NT2/D1 (cell line): ENCODE data around the gene FGFBP2.
"Not testable (repeated sequence)": the region's sequence is repeated elsewhere in the genome, so short reads cannot be mapped to it uniquely, and the experiment has no call there.

Experiments
- DNase-seq: peaks from one replicate; pipeline ENCODE4 v3.0.0-alpha.2; 2011; ENCODE audit warnings: low read depth, low spot score
- H3K27me3 ChIP-seq: 2 replicates; pipeline ENCODE4 v1.6.0; 2011; ENCODE audit warnings: mild to moderate bottlenecking; ENCODE audit not compliant: insufficient read length, insufficient read depth
- H3K36me3 ChIP-seq: 2 replicates; pipeline ENCODE4 v1.6.1; 2011; ENCODE audit warnings: mild to moderate bottlenecking, low read length, mixed read lengths; ENCODE audit not compliant: insufficient read depth, insufficient read length
- H3K4me1 ChIP-seq: 2 replicates; pipeline ENCODE4 v1.5.1; 2011; ENCODE audit not compliant: insufficient read depth, insufficient read length
- H3K4me3 ChIP-seq: 2 replicates; pipeline ENCODE4 v1.5.1; 2011; ENCODE audit warnings: low read depth; ENCODE audit not compliant: insufficient read length
- H3K9ac ChIP-seq: 2 replicates; pipeline ENCODE4 v1.6.0; 2011; ENCODE audit warnings: low read depth; ENCODE audit not compliant: insufficient read length
- H3K9me3 ChIP-seq: 2 replicates; pipeline ENCODE4 v1.5.1; 2011; ENCODE audit warnings: mild to moderate bottlenecking, low read length; ENCODE audit not compliant: insufficient read depth
- SUZ12 ChIP-seq: IDR thresholded peaks from 2 replicates; pipeline ENCODE4 v1.6.1; 2011; ENCODE audit not compliant: insufficient read length, insufficient read depth; ENCODE audit errors: extremely low read depth
- YY1 ChIP-seq: IDR thresholded peaks from 2 replicates; pipeline ENCODE4 v1.6.1; 2011; ENCODE audit not compliant: insufficient read length, insufficient read depth
- ZNF274 ChIP-seq: IDR thresholded peaks from 2 replicates; pipeline ENCODE4 v1.6.1; 2011; ENCODE audit warnings: mild to moderate bottlenecking, low read depth, low read length

The FGFBP2 gene

DNA sequence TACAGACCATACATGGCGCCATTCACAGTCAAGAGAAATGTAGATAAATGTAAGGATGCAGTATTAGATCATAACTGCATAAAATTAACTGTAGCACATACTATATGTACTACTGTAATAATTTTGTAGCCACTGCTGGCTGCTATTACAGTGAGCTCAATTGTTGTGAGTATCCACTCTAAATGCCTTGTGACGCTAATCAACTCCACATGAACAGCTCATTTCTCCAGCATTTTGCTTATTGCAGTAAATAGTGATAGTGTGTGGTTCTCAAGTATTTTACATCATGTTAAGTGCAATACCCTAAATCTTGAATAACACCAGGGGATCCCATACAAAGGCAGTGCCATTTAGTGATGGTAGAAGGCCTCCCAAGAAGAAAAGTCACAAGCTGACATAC is 45.7 kb downstream of the FGFBP2 start:
- H3K36me3 ChIP-seq, result no peaks in the 10 kb centered on the region
- no peak for TF ChIP-seq ZNF274
- TF ChIP-seq YY1, result no peak
- no peak for TF ChIP-seq SUZ12
- no peak for DNase-seq
- no peaks in the 10 kb centered on the region for H3K4me1 ChIP-seq
- H3K27me3 ChIP-seq, result no peaks in the 10 kb centered on the region
- no peaks in the 10 kb centered on the region for H3K9me3 ChIP-seq
- H3K9ac ChIP-seq, result no peak overlapping the region
- no peak overlapping the region for H3K4me3 ChIP-seq

DNA sequence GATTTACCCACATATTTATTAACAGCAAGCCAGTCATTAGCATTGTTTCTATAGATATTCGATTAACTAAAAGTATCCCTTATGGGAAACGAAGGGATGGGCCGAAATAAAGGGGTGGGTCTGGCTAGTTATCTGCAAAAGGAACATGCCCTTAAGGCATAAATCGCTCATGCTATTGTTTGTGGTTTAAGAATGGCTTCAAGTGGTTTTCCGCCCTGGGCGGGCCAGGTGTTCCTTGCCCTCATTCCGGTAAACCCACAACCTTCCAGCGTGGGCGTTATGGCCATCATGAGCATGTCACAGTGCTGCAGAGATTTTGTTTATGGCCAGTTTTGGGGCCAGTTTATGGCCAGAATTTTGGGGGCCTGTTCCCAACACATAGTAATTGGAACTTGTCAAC is 46.6 kb downstream of the FGFBP2 start:
- H3K9me3 ChIP-seq, H3K4me3 ChIP-seq, H3K36me3 ChIP-seq, H3K27me3 ChIP-seq, H3K4me1 ChIP-seq, H3K9ac ChIP-seq, DNase-seq: not testable (repeated sequence)

DNA sequence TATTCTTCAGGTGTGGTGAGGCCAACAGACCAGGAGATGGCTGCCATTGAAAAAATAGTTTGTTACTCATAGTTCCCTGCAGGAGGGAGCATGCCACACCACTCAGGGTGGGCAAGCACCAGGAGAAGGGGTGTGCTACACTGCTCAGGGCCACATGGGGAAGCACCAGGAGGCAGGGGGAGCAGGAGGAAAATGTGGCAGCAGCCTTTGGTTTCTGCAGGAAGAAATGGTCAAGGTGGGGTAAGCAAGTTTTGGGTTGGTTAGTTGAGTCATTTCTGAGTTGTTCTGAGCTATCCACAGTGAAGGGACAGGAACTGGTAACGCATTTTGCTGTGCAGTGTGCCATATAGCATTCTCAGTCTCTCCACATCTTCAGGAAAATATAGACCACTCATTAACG is 48.2 kb downstream of the FGFBP2 start:
- H3K9me3 ChIP-seq, result no peaks in the 10 kb centered on the region
- no peak for DNase-seq
- TF ChIP-seq SUZ12, result no peak
- no peak overlapping the region for H3K9ac ChIP-seq
- H3K4me1 ChIP-seq, result no peaks in the 10 kb centered on the region
- H3K27me3 ChIP-seq, result no peaks in the 10 kb centered on the region
- no peaks in the 10 kb centered on the region for H3K36me3 ChIP-seq
- H3K4me3 ChIP-seq, result no peak overlapping the region

DNA sequence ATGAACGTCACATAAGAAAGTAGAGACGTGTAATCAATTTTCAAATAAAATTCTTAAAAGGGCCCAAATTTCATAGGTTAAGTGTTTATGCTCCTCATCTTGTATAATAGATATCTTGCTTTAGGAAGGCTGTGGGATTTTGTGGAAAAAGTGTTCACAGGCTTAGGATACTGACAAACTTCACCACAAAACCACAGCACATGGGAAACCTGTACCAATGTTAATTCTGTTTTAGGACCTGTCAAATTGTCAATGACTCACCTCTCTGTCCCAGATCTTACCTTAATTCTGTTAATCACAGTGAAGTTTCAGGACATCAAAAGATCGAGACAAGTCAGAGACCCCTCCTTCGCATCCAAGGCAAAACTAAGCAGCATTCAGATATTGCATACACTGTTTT is 48.7 kb downstream of the FGFBP2 start:
- Histone ChIP-seq H3K9ac (no peak overlapping the region), H3K36me3 (no peaks in the 10 kb centered on the region), H3K9me3 (no peaks in the 10 kb centered on the region), H3K4me3 (no peak overlapping the region), H3K27me3 (no peaks in the 10 kb centered on the region), H3K4me1 (no peaks in the 10 kb centered on the region)
- TF ChIP-seq SUZ12 (no peak), YY1 (no peak), ZNF274 (no peak)
- DNase-seq, result no peak

DNA sequence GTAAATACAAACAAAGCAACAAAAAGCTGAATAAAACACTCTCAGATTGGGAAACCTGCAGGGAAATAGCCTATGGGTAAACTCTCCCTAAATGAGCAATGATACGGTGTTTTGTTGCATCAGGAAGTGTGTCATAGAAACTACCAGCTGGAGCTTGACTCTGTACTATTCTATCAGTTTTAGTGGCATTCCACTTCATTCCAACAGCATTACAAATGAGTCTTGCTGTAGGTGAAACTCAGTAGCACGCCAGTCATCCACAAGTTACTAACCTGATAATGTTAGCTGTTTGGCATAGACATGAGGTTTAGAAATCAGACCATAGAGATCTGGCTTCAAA is 49.4 kb downstream of the FGFBP2 start:
- H3K36me3 ChIP-seq, result no peaks in the 10 kb centered on the region
- no peaks in the 10 kb centered on the region for H3K27me3 ChIP-seq
- H3K9me3 ChIP-seq, result no peaks in the 10 kb centered on the region
- H3K9ac ChIP-seq, result no peak overlapping the region
- no peak overlapping the region for H3K4me3 ChIP-seq
- no peaks in the 10 kb centered on the region for H3K4me1 ChIP-seq
- no peak for DNase-seq
- TF ChIP-seq YY1, result no peak
- no peak for TF ChIP-seq ZNF274
- TF ChIP-seq SUZ12, result no peak

DNA sequence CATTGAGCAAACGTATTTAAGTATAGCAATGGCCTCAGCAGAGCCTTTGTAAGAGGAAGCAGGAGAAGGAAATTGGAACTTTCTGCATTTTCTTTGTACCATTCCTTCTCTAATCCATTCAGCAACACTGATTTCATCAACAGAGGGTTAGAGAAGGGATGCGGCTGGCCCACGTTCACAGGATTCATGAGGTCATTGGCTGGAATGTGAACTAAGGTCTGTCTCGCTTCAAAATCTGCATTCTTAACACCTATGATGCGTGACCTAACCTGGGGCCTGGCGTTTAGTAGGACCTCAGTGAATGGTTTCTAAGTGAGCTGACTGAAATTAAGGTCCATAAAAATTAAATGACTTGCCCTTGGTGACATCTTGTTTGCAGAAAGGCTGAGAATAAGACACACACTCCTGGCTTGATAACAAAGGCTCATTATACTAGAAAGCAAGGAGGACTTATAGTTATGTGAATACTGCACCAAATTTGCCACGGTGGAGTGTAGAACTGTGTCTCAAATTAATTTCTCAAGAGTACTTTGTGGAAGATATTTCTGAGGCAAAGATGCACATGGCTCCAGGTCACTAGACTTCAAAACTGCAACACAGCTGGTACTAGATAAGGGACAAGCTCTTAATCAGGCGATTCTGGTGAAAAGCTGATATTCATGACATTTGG is 49.9 kb downstream of the FGFBP2 start:
- Histone ChIP-seq H3K27me3 (no peaks in the 10 kb centered on the region), H3K9me3 (no peaks in the 10 kb centered on the region), H3K36me3 (no peaks in the 10 kb centered on the region), H3K4me3 (no peak overlapping the region), H3K4me1 (no peaks in the 10 kb centered on the region), H3K9ac (no peak overlapping the region)
- no peak for TF ChIP-seq YY1
- TF ChIP-seq ZNF274, result no peak
- no peak for TF ChIP-seq SUZ12
- no peak for DNase-seq

DNA sequence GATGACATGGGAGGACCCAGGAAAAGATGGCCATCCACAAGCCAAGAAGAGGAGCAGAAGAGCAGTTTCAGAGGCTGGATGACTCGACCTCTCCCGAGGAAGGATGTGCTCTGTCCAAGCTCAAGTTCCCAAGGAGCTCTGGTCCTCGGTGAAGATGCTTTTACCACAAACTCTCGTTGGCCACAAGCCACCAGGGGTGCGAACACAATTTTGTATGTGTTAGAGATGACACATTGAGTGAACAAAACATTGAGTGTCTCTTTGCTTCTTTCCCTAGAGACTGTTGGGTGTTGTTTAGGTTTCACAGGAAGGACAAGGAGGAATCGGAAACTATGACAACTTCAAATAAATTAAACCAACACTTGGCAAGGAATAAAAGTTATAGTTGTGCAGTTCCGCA is 50.7 kb downstream of the FGFBP2 start:
- Histone ChIP-seq H3K9me3 (no peaks in the 10 kb centered on the region), H3K27me3 (no peaks in the 10 kb centered on the region), H3K9ac (no peak overlapping the region), H3K4me1 (no peaks in the 10 kb centered on the region), H3K36me3 (no peaks in the 10 kb centered on the region), H3K4me3 (no peak overlapping the region)
- TF ChIP-seq SUZ12 (no peak), ZNF274 (no peak), YY1 (no peak)
- DNase-seq, result no peak
